Neural progenitor cell (in vitro differentiated cells): Measurements from ENCODE around the gene DNER. TPM values are rescaled to one million over a fixed set of nuclear protein-coding genes. Genes with fewer than 3 reads are reported as not detected.

ENCODE experiments used
- DNase-seq: peaks from one replicate; pipeline ENCODE4 v3.0.0-alpha.2; 2016; ENCODE audit warnings: low spot score
- H2AFZ ChIP-seq: fragments of 200-600 bp; sonication (generic); replicated peaks from 2 replicates; pipeline ENCODE4 v1.6.1; 2016; ENCODE audit warnings: antibody characterized with exemption
- H3F3A ChIP-seq: fragments of 200-600 bp; sonication (generic); 2 replicates; pipeline ENCODE4 v1.6.1; 2016; ENCODE audit warnings: antibody characterized with exemption, low read depth
- H3K27ac ChIP-seq: fragments of 200-600 bp; sonication (generic); 2 replicates; pipeline ENCODE4 v1.5.1; 2016; ENCODE audit warnings: mild to moderate bottlenecking
- H3K27me3 ChIP-seq: fragments of 200-600 bp; sonication (generic); 2 replicates; pipeline ENCODE4 v1.6.1; 2016; ENCODE audit warnings: mild to moderate bottlenecking, moderate library complexity
- H3K36me3 ChIP-seq: fragments of 200-600 bp; sonication (generic); 2 replicates; pipeline ENCODE4 v1.5.1; 2016
- H3K4me1 ChIP-seq: fragments of 200-600 bp; sonication (generic); 2 replicates; pipeline ENCODE4 v1.6.1; 2016; ENCODE audit warnings: mixed run types
- H3K4me2 ChIP-seq: fragments of 200-600 bp; sonication (generic); 2 replicates; pipeline ENCODE4 v1.6.1; 2016
- H3K4me3 ChIP-seq: fragments of 200-600 bp; sonication (generic); 2 replicates; pipeline ENCODE4 v1.5.1; 2016
- H3K79me2 ChIP-seq: fragments of 200-600 bp; sonication (generic); 2 replicates; pipeline ENCODE4 v1.6.1; 2016; ENCODE audit warnings: low read depth
- H3K9ac ChIP-seq: fragments of 200-600 bp; sonication (generic); 2 replicates; pipeline ENCODE4 v1.6.1; 2016
- H3K9me3 ChIP-seq: fragments of 200-600 bp; sonication (generic); 2 replicates; pipeline ENCODE4 v1.5.1; 2016; ENCODE audit warnings: low read depth
- H4K20me1 ChIP-seq: fragments of 200-600 bp; sonication (generic); 2 replicates; pipeline ENCODE4 v1.6.1; 2016; ENCODE audit warnings: low read depth
- H3K27ac Mint-ChIP-seq: 3 replicates; pipeline ENCODE4 v1.8.0; 2021; ENCODE audit warnings: mixed read lengths
- H3K27me3 Mint-ChIP-seq: 2 replicates; pipeline ENCODE4 v1.8.0; 2022; ENCODE audit warnings: low read depth, mild to moderate bottlenecking, inconsistent platforms, moderate library complexity, mixed read lengths; ENCODE audit not compliant: insufficient read depth
- H3K36me3 Mint-ChIP-seq: 3 replicates; pipeline ENCODE4 v1.8.0; 2021; ENCODE audit warnings: mixed read lengths
- H3K4me1 Mint-ChIP-seq: 3 replicates; pipeline ENCODE4 v1.8.0; 2021; ENCODE audit warnings: mixed read lengths
- H3K4me3 Mint-ChIP-seq: 3 replicates; pipeline ENCODE4 v1.8.0; 2021; ENCODE audit warnings: mild to moderate bottlenecking, moderate library complexity, mixed read lengths
- H3K9me3 Mint-ChIP-seq: 3 replicates; pipeline ENCODE4 v1.8.0; 2020; ENCODE audit warnings: mixed read lengths
- CTCF ChIP-seq: fragments of 200-600 bp; sonication (generic); IDR thresholded peaks from 2 replicates; pipeline ENCODE4 v1.5.1; 2017; ENCODE audit warnings: antibody characterized with exemption, mild to moderate bottlenecking
- EZH2 ChIP-seq: fragments of 200-600 bp; sonication (generic); IDR thresholded peaks from 2 replicates; pipeline ENCODE4 v1.6.1; 2017; ENCODE audit warnings: antibody characterized with exemption, mild to moderate bottlenecking, moderate library complexity
- EZH2phosphoT487 ChIP-seq: fragments of 200-600 bp; sonication (generic); IDR thresholded peaks from 2 replicates; pipeline ENCODE4 v1.6.1; 2017; ENCODE audit warnings: antibody characterized with exemption
- total RNA-seq: library from RNA; depleted of rRNA; stranded (reverse); fragments of >200 nt; gene quantifications from 2 replicates; pipeline ENCODE4 v1.2.3, GENCODE V29; 2015; ENCODE audit warnings: low replicate concordance

The DNER gene
- total RNA-seq, 1 donor from 2014 or later: 0.97 TPM

- Histone ChIP-seq H3K27me3 (no peaks in the 10 kb centered on the region), H3K4me1 (no peaks in the 10 kb centered on the region), H2AFZ (no peak overlapping the region), H3K79me2 (no peaks in the 10 kb centered on the region), H3K4me3 (no peak overlapping the region), H3K27ac (no peak overlapping the region), H3K36me3 (no peaks in the 10 kb centered on the region), H3K4me2 (no peak overlapping the region), H3K9ac (no peak overlapping the region), H3F3A (no peaks in the 10 kb centered on the region), H3K9me3 (no peaks in the 10 kb centered on the region), H4K20me1 (no peaks in the 10 kb centered on the region)
- no peaks in the 10 kb centered on the region for H3K9me3 Mint-ChIP-seq
- no peaks in the 10 kb centered on the region for H3K36me3 Mint-ChIP-seq
- no peak overlapping the region for H3K4me3 Mint-ChIP-seq
- H3K4me1 Mint-ChIP-seq: no peaks in the 10 kb centered on the region
- DNase-seq: no peak
- no peak overlapping the region for H3K27ac Mint-ChIP-seq
- H3K27me3 Mint-ChIP-seq: peaks cover 3% of the 10 kb centered on the region
- TF ChIP-seq EZH2phosphoT487: no peak
- TF ChIP-seq CTCF: no peak
- TF ChIP-seq EZH2: no peak
Measured at GRCh38 chr2:229335330-229335729, 379.0 kb downstream of the DNER start.

- no peaks in the 10 kb centered on the region for H4K20me1 ChIP-seq
- no peak overlapping the region for H3K27ac ChIP-seq
- Mint-ChIP-seq H3K36me3 (no peaks in the 10 kb centered on the region), H3K4me3 (no peak overlapping the region), H3K27me3 (peaks cover 3% of the 10 kb centered on the region), H3K9me3 (no peaks in the 10 kb centered on the region), H3K4me1 (no peaks in the 10 kb centered on the region), H3K27ac (no peak overlapping the region)
- H3K4me2 ChIP-seq: no peak overlapping the region
- no peak for DNase-seq
- H3K27me3 ChIP-seq: no peaks in the 10 kb centered on the region
- H3K9ac ChIP-seq: no peak overlapping the region
- no peaks in the 10 kb centered on the region for H3K79me2 ChIP-seq
- H3K36me3 ChIP-seq: no peaks in the 10 kb centered on the region
- no peaks in the 10 kb centered on the region for H3K4me1 ChIP-seq
- H2AFZ ChIP-seq: no peak overlapping the region
- H3F3A ChIP-seq: no peaks in the 10 kb centered on the region
- no peak for TF ChIP-seq EZH2
- TF ChIP-seq CTCF: no peak
- TF ChIP-seq EZH2phosphoT487: no peak
- no peaks in the 10 kb centered on the region for H3K9me3 ChIP-seq
- H3K4me3 ChIP-seq: no peak overlapping the region
Measured at GRCh38 chr2:229330952-229331351, 383.4 kb downstream of the DNER start.

- Histone ChIP-seq H3K27ac (no peak overlapping the region), H3K9me3 (no peaks in the 10 kb centered on the region), H3F3A (no peaks in the 10 kb centered on the region), H3K36me3 (no peaks in the 10 kb centered on the region), H2AFZ (no peak overlapping the region), H3K27me3 (no peaks in the 10 kb centered on the region), H4K20me1 (no peaks in the 10 kb centered on the region), H3K4me1 (no peaks in the 10 kb centered on the region), H3K4me2 (no peak overlapping the region), H3K79me2 (no peaks in the 10 kb centered on the region), H3K9ac (no peak overlapping the region), H3K4me3 (no peak overlapping the region)
- no peak overlapping the region for H3K27ac Mint-ChIP-seq
- no peak for DNase-seq
- TF ChIP-seq EZH2phosphoT487 (no peak), EZH2 (no peak), CTCF (no peak)
- H3K4me1 Mint-ChIP-seq: no peaks in the 10 kb centered on the region
- no peak overlapping the region for H3K4me3 Mint-ChIP-seq
- H3K36me3 Mint-ChIP-seq: no peaks in the 10 kb centered on the region
- no peaks in the 10 kb centered on the region for H3K9me3 Mint-ChIP-seq
- H3K27me3 Mint-ChIP-seq: no peaks in the 10 kb centered on the region
Measured at GRCh38 chr2:229319558-229319957, 394.8 kb downstream of the DNER start.

- Histone ChIP-seq H3K36me3 (no peaks in the 10 kb centered on the region), H3K4me1 (no peaks in the 10 kb centered on the region), H3K27me3 (no peaks in the 10 kb centered on the region), H2AFZ (no peak overlapping the region), H3K9ac (no peak overlapping the region), H3K79me2 (no peaks in the 10 kb centered on the region), H3K4me2 (no peak overlapping the region), H3K27ac (no peak overlapping the region), H3F3A (no peaks in the 10 kb centered on the region), H3K4me3 (no peak overlapping the region), H3K9me3 (no peaks in the 10 kb centered on the region), H4K20me1 (no peaks in the 10 kb centered on the region)
- Mint-ChIP-seq H3K4me3 (no peak overlapping the region), H3K9me3 (no peaks in the 10 kb centered on the region), H3K4me1 (no peaks in the 10 kb centered on the region), H3K27ac (no peak overlapping the region), H3K36me3 (no peaks in the 10 kb centered on the region), H3K27me3 (no peaks in the 10 kb centered on the region)
- TF ChIP-seq EZH2phosphoT487 (no peak), CTCF (no peak), EZH2 (no peak)
- DNase-seq: no peak
Measured at GRCh38 chr2:229314117-229314516, 400.2 kb downstream of the DNER start.
